ENCODE results near the gene COL12A1. TPM values are rescaled to one million over a fixed set of nuclear protein-coding genes. Genes with fewer than 3 reads are reported as not detected.

The COL12A1 gene
- total RNA-seq, 3 donors from 2014 or later, result 90.9 to 441 (median 281) TPM

GRCh38 chr6:75041381-75041780, 164.5 kb downstream of the COL12A1 start:
- Histone ChIP-seq H3K4me3 (no peak overlapping the region), H3K27me3 (no peaks in the 10 kb centered on the region), H3K4me1 (no peaks in the 10 kb centered on the region), H3K36me3 (no peaks in the 10 kb centered on the region), H3K27ac (no peak overlapping the region), H3K9me3 (peaks cover 3 to 6% of the 10 kb centered on the region in 2 donors)
- intact Hi-C loops (cut with DNase I; ENCODE audit: low total_unique reads), result no loop called here
- no peak for DNase-seq (ENCODE audit: low spot score in 2 of 2)
- TF ChIP-seq CTCF (IDR thresholded peaks at IDR 0.05) (no peak), POLR2AphosphoS5 (IDR thresholded peaks at IDR 0.05) (no peak), POLR2A (IDR thresholded peaks at IDR 0.05) (no peak)

Other genes starting within 250 kb of the COL12A1 start
- 100 to 1,000 TPM; 171 to 206 (median 204) TPM for gene COX7A2, start 37.7 kb upstream of the COL12A1 start, total RNA-seq
- gene TMEM30A, start 78.7 kb upstream of the COL12A1 start, total RNA-seq, result 10 to 100 TPM; 79.6 to 84.2 (median 79.7) TPM

Measured in breast epithelium (tissue), 4 donors.